Aorta (tissue), 5 donors: ENCODE results near the gene SNRNP48. TPM values are rescaled to one million over a fixed set of nuclear protein-coding genes. Genes with fewer than 3 reads are reported as not detected.

Experiments
- ATAC-seq: fragments of 200-7000 bp; cut with Tn5 transposase; one replicate; pipeline ENCODE4 v1.9.1; 2022; ENCODE audit warnings: moderate library complexity; ENCODE audit not compliant: low FRiP score
- DNase-seq, 2 donors: peaks; one replicate each; pipeline ENCODE4 v3.0.0-alpha.2; 2020
- H3K27ac ChIP-seq, 2 donors: one replicate each; pipeline ENCODE4 v1.5.1; 2013; ENCODE audit warnings: low read length in 2 of 2, mild to moderate bottlenecking in 2 of 2, moderate library complexity in 2 of 2, control low read depth in 1 of 2, inconsistent platforms in 1 of 2, low read depth in 1 of 2
- H3K27me3 ChIP-seq, 2 donors: one replicate each; pipeline ENCODE4 v1.6.1; 2013; ENCODE audit warnings: control low read depth in 1 of 2, low read length in 1 of 2, mild to moderate bottlenecking in 1 of 2, moderate library complexity in 1 of 2; ENCODE audit not compliant: insufficient read depth in 2 of 2, control insufficient read depth in 1 of 2
- H3K36me3 ChIP-seq, 2 donors: one replicate each; pipeline ENCODE4 v1.6.1; 2013; ENCODE audit warnings: control low read depth in 1 of 2, low read length in 1 of 2, mild to moderate bottlenecking in 1 of 2; ENCODE audit not compliant: insufficient read depth in 2 of 2, control insufficient read depth in 1 of 2
- H3K4me1 ChIP-seq, 2 donors: one replicate each; pipeline ENCODE4 v1.6.1; 2013; ENCODE audit warnings: low read length in 2 of 2, control low read depth in 1 of 2, mild to moderate bottlenecking in 1 of 2, moderate library complexity in 1 of 2; ENCODE audit not compliant: insufficient read depth in 2 of 2, control insufficient read depth in 1 of 2
- H3K4me3 ChIP-seq, 2 donors: one replicate each; pipeline ENCODE4 v1.5.1; 2013; ENCODE audit warnings: low read length in 2 of 2, control low read depth in 1 of 2, mild to moderate bottlenecking in 1 of 2
- H3K9me3 ChIP-seq: one replicate; pipeline ENCODE4 v1.6.1; 2013; ENCODE audit warnings: mild to moderate bottlenecking, low read length; ENCODE audit not compliant: control insufficient read depth
- WGBS, 2 donors: extraction: QIAGEN DNeasy Blood & Tissue Kit; methylation state at CpG; one replicate each; pipeline ENCODE4 v1.1.7; 2013; 5-methylcytosine and 5-hydroxymethylcytosine counted together
- intact Hi-C, 2 donors: fragments of 100-400 bp; cut with DNase I; formaldehyde crosslinking; loops; one replicate each; pipeline versions ENCODE4 v1.14.2 to v1.15.0; 2022
- polyA plus RNA-seq, 2 donors: library from polyadenylated mRNA; stranded (reverse); fragments of 200-250 nt; gene quantifications; one replicate each; pipeline ENCODE4 v1.2.3, GENCODE V29; 2013
- total RNA-seq, 2 donors: library from RNA; stranded (reverse); fragmentation: NEBNext Ultra II Directional; extraction: Animal tissue kit (Norgen Biotek cat#: 25700); gene quantifications; one replicate each; pipeline ENCODE4 v1.2.1, GENCODE V29; 2021
- donor health status: healthy with polysubstance abuse.
- donor health status: Bipolar disorder and iron deficiency.
- donor health status: DM: no; HTN: no; CAD: no.
- donor health status: DM: no; HTN: no; CAD: no.
- donor health status: DM: yes; HTN: yes; CAD: no.

SNRNP48 gene
- total and polyA plus RNA-seq, 4 donors = 7.0 to 15.2 (median 8.4) TPM

GRCh38 chr6:7628909-7629308 lies 38.9 kb downstream of the SNRNP48 start:
- no peak for ATAC-seq
- intact Hi-C loops = no loop called here
- 87 to 92% methylated on average over 11 of the region's 11 CpGs for WGBS, 2 donors

GRCh38 chr6:7629321-7629720 lies 39.3 kb downstream of the SNRNP48 start:
- 58 to 59% methylated on average over 2 of the region's 2 CpGs for WGBS, 2 donors
- Histone ChIP-seq H3K4me1 (no peaks in the 10 kb centered on the region), H3K9me3 (no peaks in the 10 kb centered on the region), H3K27me3 (no peaks in the 10 kb centered on the region), H3K36me3 (no peaks in the 10 kb centered on the region), H3K27ac (no peak overlapping the region), H3K4me3 (no peak overlapping the region)
- ATAC-seq (no peak), DNase-seq (no peak)
- intact Hi-C loops = no loop called here

More at GRCh38 chr6:7628909-7629308, 38.9 kb downstream of the SNRNP48 start:
- no peak overlapping the region for H3K27ac ChIP-seq
- no peaks in the 10 kb centered on the region for H3K9me3 ChIP-seq
- no peaks in the 10 kb centered on the region for H3K36me3 ChIP-seq
- no peak overlapping the region for H3K4me3 ChIP-seq
- no peaks in the 10 kb centered on the region for H3K27me3 ChIP-seq
- H3K4me1 ChIP-seq = no peaks in the 10 kb centered on the region
- no peak for DNase-seq

GRCh38 chr6:7630792-7631191 lies 40.8 kb downstream of the SNRNP48 start:
- Histone ChIP-seq H3K36me3 (no peaks in the 10 kb centered on the region), H3K4me1 (no peaks in the 10 kb centered on the region), H3K4me3 (no peak overlapping the region), H3K27ac (no peak overlapping the region), H3K9me3 (peaks cover 2% of the 10 kb centered on the region), H3K27me3 (peaks cover 0 to 3% of the 10 kb centered on the region in 2 donors)
- WGBS, 2 donors = 75 to 79% methylated on average over 5 of the region's 5 CpGs
- ATAC-seq (no peak), DNase-seq (no peak)
- intact Hi-C loops = no loop called here

GRCh38 chr6:7631466-7631865 lies 41.5 kb downstream of the SNRNP48 start:
- Histone ChIP-seq H3K9me3 (peaks cover 2% of the 10 kb centered on the region), H3K36me3 (no peaks in the 10 kb centered on the region), H3K27ac (no peak overlapping the region), H3K4me3 (no peak overlapping the region), H3K27me3 (peaks cover 0 to 3% of the 10 kb centered on the region in 2 donors), H3K4me1 (no peaks in the 10 kb centered on the region)
- intact Hi-C loops = no loop called here
- ATAC-seq (no peak), DNase-seq (no peak)
- WGBS, 2 donors = 38 to 48% methylated on average over 5 of the region's 5 CpGs

- H3K36me3 ChIP-seq = no peaks in the 10 kb centered on the region
Observed at GRCh38 chr6:7632501-7633290, 42.7 kb downstream of the SNRNP48 start.

GRCh38 chr6:7633361-7633760 lies 43.4 kb downstream of the SNRNP48 start:
- Histone ChIP-seq H3K27ac (no peak overlapping the region), H3K4me1 (no peaks in the 10 kb centered on the region), H3K4me3 (no peak overlapping the region), H3K27me3 (peaks cover 0 to 3% of the 10 kb centered on the region in 2 donors), H3K9me3 (peaks cover 2% of the 10 kb centered on the region), H3K36me3 (no peaks in the 10 kb centered on the region)
- ATAC-seq (no peak), DNase-seq (no peak)
- 25 to 42% methylated on average over 4 of the region's 4 CpGs for WGBS, 2 donors
- intact Hi-C loops = no loop called here

More at GRCh38 chr6:7632501-7633290, 42.7 kb downstream of the SNRNP48 start:
- intact Hi-C loops = no loop called here
- 61 to 71% methylated on average over 9 of the region's 9 CpGs for WGBS, 2 donors
- ATAC-seq (no peak), DNase-seq (no peak)
- peaks cover 2% of the 10 kb centered on the region for H3K9me3 ChIP-seq
- H3K4me3 ChIP-seq = no peak overlapping the region
- H3K27me3 ChIP-seq = peaks cover 0 to 3% of the 10 kb centered on the region in 2 donors
- no peak overlapping the region for H3K27ac ChIP-seq
- H3K4me1 ChIP-seq = no peaks in the 10 kb centered on the region

- 69 to 78% methylated on average over 1 of the region's 1 CpG for WGBS, 2 donors
- no peak for DNase-seq
- H3K36me3 ChIP-seq = no peaks in the 10 kb centered on the region
- no peak for ATAC-seq
- H3K4me1 ChIP-seq = no peaks in the 10 kb centered on the region
- peaks cover 2% of the 10 kb centered on the region for H3K9me3 ChIP-seq
- no peak overlapping the region for H3K4me3 ChIP-seq
- peaks cover 0 to 3% of the 10 kb centered on the region in 2 donors for H3K27me3 ChIP-seq
- H3K27ac ChIP-seq = no peak overlapping the region
- intact Hi-C loops = no loop called here
Observed at GRCh38 chr6:7636151-7636550, 46.2 kb downstream of the SNRNP48 start.

GRCh38 chr6:7637533-7637932 lies 47.5 kb downstream of the SNRNP48 start:
- WGBS, 2 donors = 55 to 58% methylated on average over 3 of the region's 3 CpGs
- no peaks in the 10 kb centered on the region for H3K4me1 ChIP-seq
- no peaks in the 10 kb centered on the region for H3K36me3 ChIP-seq
- intact Hi-C loops = no loop called here
- DNase-seq (no peak), ATAC-seq (no peak)
- H3K4me3 ChIP-seq = no peak overlapping the region
- peaks cover 2% of the 10 kb centered on the region for H3K9me3 ChIP-seq
- H3K27ac ChIP-seq = no peak overlapping the region
- peaks cover 0 to 3% of the 10 kb centered on the region in 2 donors for H3K27me3 ChIP-seq

GRCh38 chr6:7639427-7639826 lies 49.4 kb downstream of the SNRNP48 start:
- DNase-seq = no peak
- intact Hi-C loops = no loop called here
- WGBS, 2 donors = 91 to 92% methylated on average over 3 of the region's 3 CpGs
- Histone ChIP-seq H3K27me3 (peaks cover 0 to 3% of the 10 kb centered on the region in 2 donors), H3K9me3 (peaks cover 2% of the 10 kb centered on the region), H3K27ac (no peak overlapping the region), H3K4me1 (no peaks in the 10 kb centered on the region), H3K36me3 (no peaks in the 10 kb centered on the region), H3K4me3 (no peak overlapping the region)
- ATAC-seq = no peak
